Body of pancreas (tissue), 4 donors: ENCODE data around the gene ULBP1.

Experiments
- CTCF ChIP-seq, 7 experiments: fragments of 450-650 bp in 4 of 7; fragments of 200-600 bp in 3 of 7; sonication (generic) in 3 of 7; IDR thresholded peaks; one replicate each; pipeline ENCODE4 v1.5.1; 2016 to 2019; ENCODE audit warnings: antibody characterized with exemption in 7 of 7
- POLR2A ChIP-seq, 3 donors: fragments of 450-650 bp; IDR thresholded peaks; one replicate each; pipeline ENCODE4 v1.6.1; 2016; ENCODE audit warnings: antibody characterized with exemption in 3 of 3, mild to moderate bottlenecking in 2 of 3

GRCh38 chr6:149923327-149923986 lies 40.3 kb upstream of the ULBP1 start:
- TF ChIP-seq CTCF (IDR thresholded peaks at IDR 0.05) (no peak), POLR2A (IDR thresholded peaks at IDR 0.05) (no peak)
